Right cardiac atrium (tissue), 5 donors: ENCODE results near the gene GPC2. TPM values are rescaled to one million over a fixed set of nuclear protein-coding genes. Genes with fewer than 3 reads are reported as not detected.
"Not testable (repeated sequence)": the region's sequence is repeated elsewhere in the genome, so short reads cannot be mapped to it uniquely, and the experiment has no call there.

ENCODE experiments used
- ATAC-seq, 2 donors: fragments of 200-7000 bp; cut with Tn5 transposase; one replicate each; pipeline versions ENCODE4 v1.8.0 to v1.9.1; 2020; ENCODE audit warnings: moderate library complexity in 2 of 2, mild to moderate bottlenecking in 1 of 2
- DNase-seq, 3 donors: peaks; one replicate each; pipeline ENCODE4 v3.0.0-alpha.2; 2020
- H3K27ac ChIP-seq: one replicate; pipeline ENCODE4 v1.5.1; 2013; ENCODE audit warnings: mild to moderate bottlenecking, low read length, control low read depth, moderate library complexity
- H3K27me3 ChIP-seq: one replicate; pipeline ENCODE4 v1.6.1; 2013; ENCODE audit not compliant: control insufficient read depth, insufficient read depth
- H3K4me1 ChIP-seq: one replicate; pipeline ENCODE4 v1.6.1; 2013; ENCODE audit warnings: low read length; ENCODE audit not compliant: control insufficient read depth, insufficient read depth
- H3K4me3 ChIP-seq: one replicate; pipeline ENCODE4 v1.5.1; 2013; ENCODE audit warnings: low read length, control low read depth
- H3K9me3 ChIP-seq: one replicate; pipeline ENCODE4 v1.6.1; 2013; ENCODE audit warnings: low read length; ENCODE audit not compliant: control insufficient read depth
- WGBS: extraction: QIAGEN DNeasy Blood & Tissue Kit; methylation state at CpG from one replicate; pipeline ENCODE4 v1.1.7; 2013; 5-methylcytosine and 5-hydroxymethylcytosine counted together
- intact Hi-C, 4 donors: fragments of 100-400 bp; cut with DNase I; formaldehyde crosslinking; loops; one replicate each; pipeline versions ENCODE4 v1.11.0 to v1.14.0; 2022 to 2023
- polyA plus RNA-seq: library from polyadenylated mRNA; stranded (reverse); fragments of 200-250 nt; gene quantifications from one replicate; pipeline ENCODE4 v1.2.3, GENCODE V29; 2013
- total RNA-seq, 4 donors: library from RNA; stranded (reverse); fragmentation: NEBNext Ultra II Directional; extraction: Animal tissue kit (Norgen Biotek cat#: 25700); gene quantifications; one replicate each; pipeline ENCODE4 v1.2.1, GENCODE V29; 2021
- donor health status: healthy with polysubstance abuse.
- donor health status: DM: no; HTN: yes; CAD: no.
- donor health status: DM: no; HTN: no; CAD: no.
- donor health status: DM: no; HTN: yes; CAD: no; lungs with severe emphysema.
- donor health status: DM: yes; HTN: yes; CAD: no.

GPC2 gene
- total and polyA plus RNA-seq, 5 donors: 0.09 to 0.78 (median 0.38) TPM

- ATAC-seq, DNase-seq, intact Hi-C loops, H3K4me1 ChIP-seq, H3K4me3 ChIP-seq, H3K27me3 ChIP-seq, H3K27ac ChIP-seq, H3K9me3 ChIP-seq: not testable (repeated sequence)
- WGBS: 91% methylated on average over 4 of the region's 4 CpGs
Measured at GRCh38 chr7:100146350-100146749, 30.8 kb downstream of the GPC2 start.

GRCh38 chr7:100142461-100142860 lies 34.7 kb downstream of the GPC2 start:
- H3K4me1 ChIP-seq: no peaks in the 10 kb centered on the region
- intact Hi-C loops: no loop called here
- no peak for DNase-seq
- H3K27ac ChIP-seq: no peak overlapping the region
- H3K4me3 ChIP-seq: no peak overlapping the region
- WGBS: 92% methylated on average over 3 of the region's 3 CpGs
- H3K27me3 ChIP-seq: no peaks in the 10 kb centered on the region
- no peaks in the 10 kb centered on the region for H3K9me3 ChIP-seq
- ATAC-seq: no peak

- Histone ChIP-seq H3K4me3 (no peak overlapping the region), H3K9me3 (no peaks in the 10 kb centered on the region), H3K4me1 (no peaks in the 10 kb centered on the region), H3K27ac (no peak overlapping the region), H3K27me3 (no peaks in the 10 kb centered on the region)
- ATAC-seq (no peak), DNase-seq (no peak)
- WGBS: 62% methylated on average over 3 of the region's 3 CpGs
- intact Hi-C loops: no loop called here
Measured at GRCh38 chr7:100141555-100141949, 35.6 kb downstream of the GPC2 start.

- intact Hi-C loops: loop anchor here in 1 of 4 donors (5.0 kb wide), 1 partner anchor 74 kb away; no protein-coding TSS in a partner anchor
- H3K27me3 ChIP-seq: no peaks in the 10 kb centered on the region
Measured at GRCh38 chr7:100137851-100138760, 39.1 kb downstream of the GPC2 start.

GRCh38 chr7:100132697-100133151 lies 44.5 kb downstream of the GPC2 start:
- DNase-seq: peak in 2 of 3 donors; percentile 49 to 78
- 20% methylated on average over 3 of the region's 3 CpGs for WGBS
- no peak overlapping the region for H3K4me3 ChIP-seq

More at GRCh38 chr7:100137851-100138760, 39.1 kb downstream of the GPC2 start:
- Histone ChIP-seq H3K27ac (no peak overlapping the region), H3K4me3 (no peak overlapping the region), H3K9me3 (no peaks in the 10 kb centered on the region), H3K4me1 (no peaks in the 10 kb centered on the region)
- DNase-seq: no peak
- no peak for ATAC-seq
- 78% methylated on average over 13 of the region's 13 CpGs for whole genome bisulfite sequencing

GRCh38 chr7:100132126-100132525 lies 45.1 kb downstream of the GPC2 start:
- no peaks in the 10 kb centered on the region for H3K4me1 ChIP-seq
- DNase-seq (peak in 1 of 3 donors; percentile 43), ATAC-seq (no peak)
- intact Hi-C loops: loop anchor here in 1 of 4 donors (5.0 kb wide), 1 partner anchor 85 kb away; the partner anchor contains the start of gene PVRIG
- H3K27me3 ChIP-seq: no peaks in the 10 kb centered on the region
- no peak overlapping the region for H3K27ac ChIP-seq
- H3K9me3 ChIP-seq: no peaks in the 10 kb centered on the region
- 62% methylated on average over 7 of the region's 7 CpGs for WGBS
- no peak overlapping the region for H3K4me3 ChIP-seq

More at GRCh38 chr7:100132697-100133151, 44.5 kb downstream of the GPC2 start:
- Histone ChIP-seq H3K27me3 (no peaks in the 10 kb centered on the region), H3K4me1 (no peaks in the 10 kb centered on the region), H3K9me3 (no peaks in the 10 kb centered on the region), H3K27ac (no peak overlapping the region)
- intact Hi-C loops: loop anchor here in 1 of 4 donors (5.0 kb wide), 1 partner anchor 85 kb away; the partner anchor contains the start of gene PVRIG
- ATAC-seq: peak; percentile 65 to 81

- WGBS: 12% methylated on average over 24 of the region's 24 CpGs
- no peak for ATAC-seq
- no peaks in the 10 kb centered on the region for H3K27me3 ChIP-seq
- intact Hi-C loops: loop anchor here in 1 of 4 donors (5.0 kb wide), 1 partner anchor 86 kb away; the partner anchor contains the start of gene PVRIG
- peak; percentile 74 to 92 (median 89) for DNase-seq
- H3K9me3 ChIP-seq: no peaks in the 10 kb centered on the region
- H3K27ac ChIP-seq: no peak overlapping the region
- no peak overlapping the region for H3K4me3 ChIP-seq
- H3K4me1 ChIP-seq: no peaks in the 10 kb centered on the region
Measured at GRCh38 chr7:100130608-100131453, 46.4 kb downstream of the GPC2 start.

- not testable (repeated sequence) for H3K4me1 ChIP-seq, H3K9me3 ChIP-seq, H3K27ac ChIP-seq, ATAC-seq, DNase-seq, H3K27me3 ChIP-seq, H3K4me3 ChIP-seq
- intact Hi-C loops: loop anchor here in 1 of 4 donors (5.0 kb wide), 1 partner anchor 87 kb away; the partner anchor contains the start of gene PVRIG
- 94% methylated on average over 1 of the region's 1 CpG for WGBS
Measured at GRCh38 chr7:100130220-100130607, 47.0 kb downstream of the GPC2 start.

GRCh38 chr7:100128637-100128963 lies 48.6 kb downstream of the GPC2 start:
- H3K9me3 ChIP-seq: no peaks in the 10 kb centered on the region
- no peak overlapping the region for H3K27ac ChIP-seq
- ATAC-seq (no peak), DNase-seq (no peak)
- H3K4me1 ChIP-seq: no peaks in the 10 kb centered on the region
- no peaks in the 10 kb centered on the region for H3K27me3 ChIP-seq
- intact Hi-C loops: loop anchor here in 1 of 4 donors (5.0 kb wide), 1 partner anchor 136 kb away; no protein-coding TSS in a partner anchor
- H3K4me3 ChIP-seq: no peak overlapping the region
- 65% methylated on average over 1 of the region's 1 CpG for WGBS

- 3% methylated on average over 37 of the region's 37 CpGs for WGBS
- H3K4me1 ChIP-seq: no peaks in the 10 kb centered on the region
- H3K9me3 ChIP-seq: no peaks in the 10 kb centered on the region
- DNase-seq (peak in 2 of 3 donors; percentile 32 to 76), ATAC-seq (peak; percentile 5 to 6)
- intact Hi-C loops: loop anchor here in 1 of 4 donors (5.0 kb wide), 1 partner anchor 136 kb away; no protein-coding TSS in a partner anchor
- no peaks in the 10 kb centered on the region for H3K27me3 ChIP-seq
- H3K27ac ChIP-seq: no peak overlapping the region
- peak overlapping the region; percentile 84 for H3K4me3 ChIP-seq
Measured at GRCh38 chr7:100127866-100128636, 49.1 kb downstream of the GPC2 start.
